Liver (tissue), 9 donors: ENCODE results near the gene NDUFB2. TPM values are rescaled to one million over a fixed set of nuclear protein-coding genes. Genes with fewer than 3 reads are reported as not detected.

Source experiments
- DNase-seq: peaks from one replicate; pipeline ENCODE4 v3.0.0-alpha.2; 2017; ENCODE audit warnings: low spot score
- H3K27ac ChIP-seq, 2 donors: one replicate each; pipeline ENCODE4 v1.7.0; 2013; ENCODE audit warnings: inconsistent platforms in 2 of 2, low read length in 2 of 2, control low read depth in 1 of 2, low read depth in 1 of 2, mild to moderate bottlenecking in 1 of 2
- H3K27me3 ChIP-seq, 4 donors: one replicate each; pipeline versions ENCODE4 v1.6.1 to v1.7.0; 2013; ENCODE audit warnings: low read length in 3 of 4, inconsistent platforms in 1 of 4, mild to moderate bottlenecking in 1 of 4, moderate library complexity in 1 of 4; ENCODE audit not compliant: control insufficient read depth in 4 of 4, insufficient read depth in 4 of 4
- H3K36me3 ChIP-seq, 4 donors: one replicate each; pipeline versions ENCODE4 v1.6.1 to v1.7.0; 2013; ENCODE audit warnings: low read length in 3 of 4, mild to moderate bottlenecking in 3 of 4, low read depth in 1 of 4, moderate library complexity in 1 of 4; ENCODE audit not compliant: control insufficient read depth in 4 of 4, insufficient read depth in 3 of 4
- H3K4me1 ChIP-seq, 4 donors: one replicate each; pipeline versions ENCODE4 v1.6.1 to v1.7.0; 2013; ENCODE audit warnings: low read length in 3 of 4, mild to moderate bottlenecking in 3 of 4, moderate library complexity in 1 of 4; ENCODE audit not compliant: control insufficient read depth in 4 of 4, insufficient read depth in 4 of 4
- H3K4me3 ChIP-seq, 3 donors: one replicate each; pipeline versions ENCODE4 v1.6.1 to v1.7.0; 2013; ENCODE audit warnings: low read length in 3 of 3, control low read depth in 1 of 3, low read depth in 1 of 3, mild to moderate bottlenecking in 1 of 3
- H3K9ac ChIP-seq, 2 donors: one replicate each; pipeline ENCODE4 v1.7.0; 2013; ENCODE audit warnings: low read length in 2 of 2, mild to moderate bottlenecking in 2 of 2, moderate library complexity in 2 of 2, control low read depth in 1 of 2, low read depth in 1 of 2
- H3K9me3 ChIP-seq, 4 donors: one replicate each; pipeline versions ENCODE4 v1.6.1 to v1.7.0; 2013; ENCODE audit warnings: low read length in 3 of 4; ENCODE audit not compliant: control insufficient read depth in 4 of 4
- ATF3 ChIP-seq: IDR thresholded peaks from 2 replicates; pipeline ENCODE4 v1.6.1; 2016; ENCODE audit warnings: antibody characterized with exemption
- CTCF ChIP-seq: fragments of 150-350 bp; IDR thresholded peaks from 2 replicates; pipeline ENCODE4 v1.5.1; 2017; ENCODE audit warnings: improper control_type of control experiment, low read depth, low read length; ENCODE audit not compliant: missing input control
- EGR1 ChIP-seq, 2 donors: IDR thresholded peaks; 2 replicates each; pipeline ENCODE4 v1.6.1; 2016 to 2018; ENCODE audit warnings: antibody characterized with exemption in 2 of 2, low read depth in 2 of 2
- FOXA1 ChIP-seq: IDR thresholded peaks from 2 replicates; pipeline ENCODE4 v1.6.1; 2016; ENCODE audit warnings: antibody characterized with exemption
- FOXA2 ChIP-seq: IDR thresholded peaks from 2 replicates; pipeline ENCODE4 v1.6.1; 2016; ENCODE audit warnings: antibody characterized with exemption
- GABPA ChIP-seq, 2 donors: IDR thresholded peaks in 1 of 2; conservative IDR thresholded peaks in 1 of 2; 2 replicates each; pipeline ENCODE4 v1.6.1; 2016; ENCODE audit warnings: antibody characterized with exemption in 2 of 2, mild to moderate bottlenecking in 1 of 2, moderate library complexity in 1 of 2
- HNF4A ChIP-seq, 2 donors: conservative IDR thresholded peaks; 2 replicates each; pipeline ENCODE4 v1.6.1; 2016; ENCODE audit warnings: antibody characterized with exemption in 2 of 2, mild to moderate bottlenecking in 2 of 2
- HNF4G ChIP-seq: IDR thresholded peaks from 2 replicates; pipeline ENCODE4 v1.6.1; 2016; ENCODE audit warnings: antibody characterized with exemption
- JUND ChIP-seq, 2 donors: IDR thresholded peaks; 2 replicates each; pipeline ENCODE4 v1.6.1; 2016; ENCODE audit warnings: antibody characterized with exemption in 2 of 2
- MAX ChIP-seq: IDR thresholded peaks from 2 replicates; pipeline ENCODE4 v1.6.1; 2016; ENCODE audit warnings: antibody characterized with exemption
- NR2F2 ChIP-seq: IDR thresholded peaks from 2 replicates; pipeline ENCODE4 v1.6.1; 2016; ENCODE audit warnings: antibody characterized with exemption
- RAD21 ChIP-seq, 2 donors: IDR thresholded peaks; 2 replicates each; pipeline ENCODE4 v1.6.1; 2016; ENCODE audit warnings: antibody characterized with exemption in 2 of 2, mild to moderate bottlenecking in 2 of 2
- REST ChIP-seq: IDR thresholded peaks from 2 replicates; pipeline ENCODE4 v1.6.1; 2016; ENCODE audit warnings: antibody characterized with exemption, mild to moderate bottlenecking
- RXRA ChIP-seq, 2 donors: IDR thresholded peaks; 2 replicates each; pipeline ENCODE4 v1.6.1; 2017 to 2018; ENCODE audit warnings: antibody characterized with exemption in 2 of 2, mild to moderate bottlenecking in 1 of 2
- SP1 ChIP-seq: IDR thresholded peaks from 2 replicates; pipeline ENCODE4 v1.6.1; 2018; ENCODE audit warnings: antibody characterized with exemption, mild to moderate bottlenecking
- TAF1 ChIP-seq: conservative IDR thresholded peaks from 2 replicates; pipeline ENCODE4 v1.6.1; 2016; ENCODE audit warnings: antibody characterized with exemption, mild to moderate bottlenecking
- YY1 ChIP-seq: IDR thresholded peaks from 2 replicates; pipeline ENCODE4 v1.6.1; 2016; ENCODE audit warnings: antibody characterized with exemption, mild to moderate bottlenecking
- ZBTB33 ChIP-seq: IDR thresholded peaks from 2 replicates; pipeline ENCODE4 v1.6.1; 2016; ENCODE audit warnings: antibody characterized with exemption
- WGBS: extraction: QIAGEN DNeasy Blood & Tissue Kit; methylation state at CpG from one replicate; pipeline ENCODE4 v1.1.7; 2013; 5-methylcytosine and 5-hydroxymethylcytosine counted together
- polyA plus RNA-seq, 2 donors: library from polyadenylated mRNA; stranded (reverse) in 1 of 2; unstranded in 1 of 2; fragments of 200-250 nt in 1 of 2; fragments of >200 nt in 1 of 2; fragmentation: Nextera tagmentation in 1 of 2; extraction: Ambion mirVana in 1 of 2; gene quantifications; one replicate each; pipeline versions ENCODE4 v1.2.1 to v1.2.3, GENCODE V29; 2013 to 2015
- total RNA-seq, 2 donors: library from RNA; depleted of rRNA; stranded (reverse); fragments of >200 nt; gene quantifications; one replicate each; pipeline ENCODE4 v1.2.3, GENCODE V29; 2014
- donor health status: healthy.
- donor health status: healthy.
- donor health status: healthy.
- donor health status: healthy.
- donor health status: healthy.

NDUFB2 gene
- total and polyA plus RNA-seq, 4 donors: 60.4 to 435 (median 150) TPM

DNA sequence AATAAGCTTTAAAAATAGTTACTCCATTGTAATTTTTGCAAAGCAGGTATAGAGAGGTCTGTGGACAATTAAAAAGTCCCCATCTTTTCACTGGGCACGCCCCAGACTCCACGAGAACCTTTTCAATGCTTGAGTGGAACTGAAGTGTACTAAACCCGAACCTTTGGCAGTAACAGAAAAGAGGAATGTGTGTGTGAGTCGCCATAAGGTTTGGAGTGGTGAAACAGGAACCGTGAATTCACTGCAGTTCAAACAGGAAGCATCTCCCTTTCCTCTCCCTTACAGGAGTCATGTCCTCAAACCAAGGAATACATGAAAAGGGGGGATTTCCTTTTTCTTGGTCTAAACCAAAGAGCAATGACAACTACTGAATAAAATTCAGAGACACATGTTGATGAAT is 23.2 kb downstream of the NDUFB2 start (continued):
- TF ChIP-seq CTCF: no peak
- no peak for TF ChIP-seq JUND (IDR thresholded peaks at IDR 0.05)
- TF ChIP-seq HNF4A (conservative IDR thresholded peaks at IDR 0.05): no peak
- TF ChIP-seq SP1: no peak
- TF ChIP-seq NR2F2: no peak
- no peak for TF ChIP-seq ZBTB33
- TF ChIP-seq FOXA1: no peak
- no peak for TF ChIP-seq MAX

- Histone ChIP-seq H3K4me1 (peaks cover 1 to 13% (median 10%) of the 10 kb centered on the region in 4 donors), H3K27ac (no peak overlapping the region), H3K4me3 (no peak overlapping the region), H3K9ac (no peak overlapping the region), H3K9me3 (no peaks in the 10 kb centered on the region), H3K36me3 (peaks cover 0 to 1% (median 0%) of the 10 kb centered on the region in 4 donors), H3K27me3 (no peaks in the 10 kb centered on the region)
- DNase-seq: no peak
- 54% methylated on average over 1 of the region's 1 CpG for WGBS
- peak; percentile 76 for TF ChIP-seq ATF3
- peak; percentile 50 for TF ChIP-seq YY1
- peak; percentile 34 to 44 for TF ChIP-seq RXRA (IDR thresholded peaks at IDR 0.05)
- TF ChIP-seq FOXA2: no peak
- TF ChIP-seq NR2F2: no peak
- peak; percentile 4 to 11 for TF ChIP-seq RAD21 (IDR thresholded peaks at IDR 0.05)
- TF ChIP-seq SP1: peak; percentile 20
- no peak for TF ChIP-seq ZBTB33
- no peak for TF ChIP-seq FOXA1
- no peak for TF ChIP-seq GABPA (IDR thresholded peaks at IDR 0.05 in 1 of 2, conservative IDR thresholded peaks at IDR 0.05 in 1 of 2)
- no peak for TF ChIP-seq HNF4G
- TF ChIP-seq REST: no peak
- peak; percentile 28 to 33 for TF ChIP-seq HNF4A (conservative IDR thresholded peaks at IDR 0.05)
- TF ChIP-seq CTCF: no peak
- peak; percentile 9 to 20 for TF ChIP-seq JUND (IDR thresholded peaks at IDR 0.05)
- TF ChIP-seq TAF1: no peak
- TF ChIP-seq EGR1 (IDR thresholded peaks at IDR 0.05; ENCODE audit: low read depth in 2 of 2): no peak
- TF ChIP-seq MAX: no peak
These were observed 25.7 kb downstream of the NDUFB2 start for GRCh38 chr7:140722254-140722653.
